HFF-Myc (cell line): ENCODE results near the gene SCAMP2.

Experiments used
- DNase-seq: peaks from one replicate; pipeline ENCODE4 v3.0.0-alpha.2; 2011; ENCODE audit warnings: low read depth; ENCODE audit errors: extremely low read depth
- H3K4me3 ChIP-seq: replicated peaks from 2 replicates; pipeline ENCODE4 v1.5.1; 2011; ENCODE audit warnings: low read depth, mild to moderate bottlenecking, control low read depth, low read length
- TF ChIP-seq, protein P1 (sequence below): IDR thresholded peaks from 2 replicates; pipeline ENCODE4 v1.5.1; 2012; ENCODE audit warnings: mild to moderate bottlenecking, low read depth, low read length, control low read depth; ENCODE audit errors: missing control alignments

The SCAMP2 gene

DNA sequence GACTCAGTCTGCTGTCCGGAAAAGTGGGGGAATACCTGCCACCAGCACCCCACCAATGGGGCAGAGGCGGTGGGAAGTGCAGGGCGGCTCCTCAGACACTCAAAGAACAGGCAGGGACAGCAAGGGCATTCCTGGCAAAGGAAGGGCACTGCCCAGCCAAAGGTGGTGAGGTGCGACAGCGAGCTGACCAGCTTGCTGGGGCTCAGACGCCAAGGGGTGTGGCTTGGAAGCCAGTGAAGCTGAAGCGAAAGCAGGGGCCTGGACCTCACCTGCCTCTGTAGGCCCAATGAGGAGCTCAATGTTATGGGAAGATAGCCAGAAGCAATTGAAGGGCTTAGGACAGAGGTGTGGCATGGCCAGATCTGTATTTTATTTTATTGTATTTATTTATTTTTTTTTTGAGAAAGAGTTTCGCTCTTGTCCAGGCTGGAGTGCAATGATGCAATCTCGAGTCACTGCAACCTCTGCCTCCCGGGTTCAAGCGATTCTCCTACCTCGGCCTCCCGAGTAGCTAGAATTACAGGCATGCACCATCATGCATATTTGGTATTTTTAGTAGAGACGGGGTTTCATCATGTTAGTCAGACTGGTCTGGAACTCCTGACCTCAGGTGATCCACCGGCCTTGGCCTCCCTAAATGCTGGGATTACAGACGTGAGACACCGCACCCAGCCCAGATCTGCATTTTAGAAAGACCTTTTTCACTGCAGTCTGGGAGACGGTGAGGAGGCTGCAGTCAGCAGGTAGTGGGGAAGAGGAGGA, 64.9 kb downstream of the SCAMP2 start:
- DNase-seq, result no peak
- no peak overlapping the region for H3K4me3 ChIP-seq
- TF ChIP-seq, protein P1, sequence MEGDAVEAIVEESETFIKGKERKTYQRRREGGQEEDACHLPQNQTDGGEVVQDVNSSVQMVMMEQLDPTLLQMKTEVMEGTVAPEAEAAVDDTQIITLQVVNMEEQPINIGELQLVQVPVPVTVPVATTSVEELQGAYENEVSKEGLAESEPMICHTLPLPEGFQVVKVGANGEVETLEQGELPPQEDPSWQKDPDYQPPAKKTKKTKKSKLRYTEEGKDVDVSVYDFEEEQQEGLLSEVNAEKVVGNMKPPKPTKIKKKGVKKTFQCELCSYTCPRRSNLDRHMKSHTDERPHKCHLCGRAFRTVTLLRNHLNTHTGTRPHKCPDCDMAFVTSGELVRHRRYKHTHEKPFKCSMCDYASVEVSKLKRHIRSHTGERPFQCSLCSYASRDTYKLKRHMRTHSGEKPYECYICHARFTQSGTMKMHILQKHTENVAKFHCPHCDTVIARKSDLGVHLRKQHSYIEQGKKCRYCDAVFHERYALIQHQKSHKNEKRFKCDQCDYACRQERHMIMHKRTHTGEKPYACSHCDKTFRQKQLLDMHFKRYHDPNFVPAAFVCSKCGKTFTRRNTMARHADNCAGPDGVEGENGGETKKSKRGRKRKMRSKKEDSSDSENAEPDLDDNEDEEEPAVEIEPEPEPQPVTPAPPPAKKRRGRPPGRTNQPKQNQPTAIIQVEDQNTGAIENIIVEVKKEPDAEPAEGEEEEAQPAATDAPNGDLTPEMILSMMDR, result no peak

DNA sequence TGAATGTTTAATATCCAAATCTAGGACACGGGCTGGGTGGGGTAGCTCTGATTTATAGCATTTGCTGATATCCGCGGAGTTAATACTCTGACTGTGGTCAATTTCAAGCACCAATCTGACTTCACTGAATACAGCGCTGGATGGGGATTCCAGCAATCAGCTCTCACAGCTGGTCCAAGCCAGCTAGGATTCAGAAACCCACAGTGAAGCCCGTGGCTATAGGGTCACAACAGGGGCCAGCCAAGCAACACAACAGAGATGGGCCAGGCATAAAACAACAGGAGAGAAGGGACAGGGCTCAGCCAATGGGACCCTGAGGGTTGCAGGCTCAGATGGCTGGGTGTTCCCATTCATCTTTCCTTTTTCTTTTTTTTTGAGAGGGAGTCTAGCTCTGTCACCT, 65.9 kb downstream of the SCAMP2 start:
- TF ChIP-seq, protein P1, result no peak
- DNase-seq, result no peak
- H3K4me3 ChIP-seq, result no peak overlapping the region

DNA sequence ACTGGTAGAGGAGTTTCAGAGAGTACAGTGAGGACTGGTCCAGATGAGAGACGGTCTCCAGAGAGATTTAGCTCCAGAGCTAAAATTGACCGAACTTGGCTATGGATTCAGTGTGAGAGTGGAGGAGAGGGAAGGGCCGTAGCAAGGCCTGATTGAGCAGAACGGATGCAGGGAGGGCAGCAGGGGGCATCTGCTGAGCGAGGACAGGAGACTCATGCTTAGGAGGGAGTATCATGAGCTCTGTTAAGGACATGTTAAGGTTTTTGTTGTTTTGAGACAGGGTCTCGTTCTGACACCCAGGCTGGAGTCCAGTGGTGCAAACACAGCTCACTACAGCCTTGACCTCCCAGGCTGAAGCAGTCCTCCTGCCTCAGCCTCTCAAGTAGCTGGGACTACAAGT, 68.2 kb downstream of the SCAMP2 start:
- H3K4me3 ChIP-seq, result no peak overlapping the region
- TF ChIP-seq, protein P1, result no peak
- no peak for DNase-seq

DNA sequence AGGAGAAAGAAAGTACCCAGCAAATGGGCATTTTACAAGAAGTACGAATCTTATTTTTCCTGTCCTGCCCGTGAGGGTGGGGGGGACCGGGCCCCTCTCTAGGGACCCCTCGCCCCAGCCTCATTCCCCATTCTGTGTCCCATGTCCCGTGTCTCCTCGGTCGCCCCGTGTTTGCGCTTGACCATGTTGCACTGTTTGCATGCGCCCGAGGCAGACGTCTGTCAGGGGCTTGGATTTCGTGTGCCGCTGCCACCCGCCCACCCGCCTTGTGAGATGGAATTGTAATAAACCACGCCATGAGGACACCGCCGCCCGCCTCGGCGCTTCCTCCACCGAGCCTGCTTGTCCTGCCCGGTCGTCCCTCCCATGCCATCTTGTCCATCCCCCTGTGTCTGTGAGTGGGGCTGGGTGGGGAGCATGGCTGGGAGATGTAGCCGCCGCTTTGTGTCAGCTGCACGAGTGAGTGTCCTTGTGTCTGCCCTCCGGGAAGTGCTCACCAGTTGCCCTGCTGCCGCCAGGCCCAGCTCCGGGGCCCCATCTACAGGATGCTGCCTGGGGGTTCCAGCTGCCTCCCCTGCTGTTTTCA, 70.2 kb downstream of the SCAMP2 start:
- DNase-seq, result no peak
- TF ChIP-seq, protein P1, result no peak
- no peak overlapping the region for H3K4me3 ChIP-seq

DNA sequence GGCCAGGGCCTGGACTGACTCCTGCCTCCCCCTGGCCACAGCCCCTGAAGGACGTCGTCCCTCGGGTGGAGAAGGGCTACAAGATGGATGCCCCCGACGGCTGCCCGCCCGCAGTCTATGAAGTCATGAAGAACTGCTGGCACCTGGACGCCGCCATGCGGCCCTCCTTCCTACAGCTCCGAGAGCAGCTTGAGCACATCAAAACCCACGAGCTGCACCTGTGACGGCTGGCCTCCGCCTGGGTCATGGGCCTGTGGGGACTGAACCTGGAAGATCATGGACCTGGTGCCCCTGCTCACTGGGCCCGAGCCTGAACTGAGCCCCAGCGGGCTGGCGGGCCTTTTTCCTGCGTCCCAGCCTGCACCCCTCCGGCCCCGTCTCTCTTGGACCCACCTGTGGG, 70.9 kb downstream of the SCAMP2 start:
- H3K4me3 ChIP-seq, result no peak overlapping the region
- no peak for DNase-seq
- TF ChIP-seq, protein P1, result no peak

DNA sequence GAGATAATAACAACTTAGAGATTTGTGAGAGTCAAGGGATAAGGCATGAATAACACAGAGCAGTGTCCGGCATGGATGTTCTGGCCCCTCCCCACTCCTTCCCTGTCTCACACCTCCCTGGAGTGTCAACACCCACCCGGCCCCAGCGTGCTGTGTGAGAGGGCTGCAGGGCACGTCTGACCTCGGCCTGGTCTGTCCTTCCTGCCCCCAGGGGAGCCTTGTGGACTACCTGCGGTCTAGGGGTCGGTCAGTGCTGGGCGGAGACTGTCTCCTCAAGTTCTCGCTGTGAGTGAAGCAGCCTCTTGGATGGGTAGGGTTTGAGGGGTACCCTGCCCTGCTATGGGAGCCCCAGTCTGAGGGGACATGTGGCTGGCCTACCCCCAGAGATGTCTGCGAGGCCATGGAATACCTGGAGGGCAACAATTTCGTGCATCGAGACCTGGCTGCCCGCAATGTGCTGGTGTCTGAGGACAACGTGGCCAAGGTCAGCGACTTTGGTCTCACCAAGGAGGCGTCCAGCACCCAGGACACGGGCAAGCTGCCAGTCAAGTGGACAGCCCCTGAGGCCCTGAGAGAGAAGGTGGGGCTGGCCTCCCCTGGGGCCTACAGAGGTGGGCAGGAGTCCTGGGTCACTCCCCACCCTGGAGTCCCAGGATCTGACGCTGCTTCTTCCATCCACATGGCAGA, 71.7 kb downstream of the SCAMP2 start:
- TF ChIP-seq, protein P1, result no peak
- no peak overlapping the region for H3K4me3 ChIP-seq
- DNase-seq, result no peak
